K562 (cell line): ENCODE data around the gene CYP46A1. TPM values are rescaled to one million over a fixed set of nuclear protein-coding genes. Genes with fewer than 3 reads are reported as not detected.
A peak's percentile ranks its signal among the peaks of the same experiment; 100 is the strongest.
"Not testable (repeated sequence)": the region's sequence is repeated elsewhere in the genome, so short reads cannot be mapped to it uniquely, and the experiment has no call there.

ENCODE experiments used
- ATAC-seq: fragments of 200-7000 bp; cut with Tn5 transposase; 3 replicates; pipeline ENCODE4 v1.9.1; 2020; ENCODE audit warnings: moderate library complexity
- BruUV-seq: library from RNA; stranded (reverse); fragments of 400-500 nt; replicated peaks from 2 replicates; lab custom pipeline; 2021; lab: Mats Ljungman, UMichigan
- CTCF ChIA-PET: fragments of 300-600 bp; formaldehyde crosslinking; extraction: SDS; loops from one replicate; lab custom pipeline; 2021; ENCODE audit warnings: low intra/inter-chr PET ratio; lab: Yijun Ruan, JAX
- POLR2A ChIA-PET: fragments of 300-600, 350-650 bp; sonication (Branson Sonifier 250); formaldehyde crosslinking; extraction: SDS; loops from one replicate; lab custom pipeline; 2021; ENCODE audit warnings: antibody characterized with exemption, inconsistent platforms; lab: Yijun Ruan, JAX
- DNase-seq, 4 experiments: peaks; one replicate each; pipeline versions ENCODE4 v3.0.0 to v3.0.0-alpha.2; 2011 to 2018; ENCODE audit warnings: low spot score in 3 of 4, mixed read lengths in 3 of 4; ENCODE audit errors: extremely low read depth in 1 of 4
- FAIRE-seq: peaks from 2 replicates; lab custom pipeline; 2011; peaks lifted over from hg19 to GRCh38; lab: Jason Lieb, UNC
- H2AFZ ChIP-seq: 2 replicates; pipeline ENCODE4 v1.6.0; 2011; ENCODE audit warnings: low read depth, low read length, control low read depth, inconsistent platforms
- H3K27ac ChIP-seq: fragments of 200-600 bp; 3 replicates; pipeline ENCODE4 v1.8.0; 2011; ENCODE audit warnings: low read depth, mild to moderate bottlenecking, control low read depth, inconsistent platforms, low read length, moderate library complexity, mixed read lengths; ENCODE audit errors: extremely low read depth
- H3K27me3 ChIP-seq, 2 experiments: fragments of 300-600 bp in 1 of 2; 2 replicates in 1 of 2; 3 replicates in 1 of 2; pipeline versions ENCODE4 v1.6.0 to v1.8.0; 2011; ENCODE audit warnings: inconsistent platforms in 2 of 2, low read length in 2 of 2, mild to moderate bottlenecking in 1 of 2, mixed read lengths in 1 of 2, moderate library complexity in 1 of 2; ENCODE audit not compliant: control insufficient read depth in 2 of 2, insufficient read depth in 2 of 2
- H3K36me3 ChIP-seq: fragments of 300-600 bp; 3 replicates; pipeline ENCODE4 v1.8.0; 2011; ENCODE audit warnings: mild to moderate bottlenecking, low read length, inconsistent platforms; ENCODE audit not compliant: control insufficient read depth, insufficient read depth
- H3K4me1 ChIP-seq, 2 experiments: fragments of 200-600 bp in 1 of 2; replicated peaks in 1 of 2; 2 replicates in 1 of 2; 3 replicates in 1 of 2; pipeline versions ENCODE4 v1.5.1 to v1.8.0; 2011; ENCODE audit warnings: inconsistent platforms in 2 of 2, low read length in 2 of 2, mild to moderate bottlenecking in 1 of 2, mixed read lengths in 1 of 2, moderate library complexity in 1 of 2; ENCODE audit not compliant: control insufficient read depth in 2 of 2, insufficient read depth in 2 of 2
- H3K4me2 ChIP-seq: 2 replicates; pipeline ENCODE4 v1.6.1; 2011; ENCODE audit warnings: low read length, control low read depth, inconsistent platforms, mixed read lengths; ENCODE audit not compliant: insufficient read depth
- H3K4me3 ChIP-seq: fragments of 200-600 bp; sonication (generic), shearing (Covaris generic); 2 replicates; pipeline ENCODE4 v1.5.1; 2016; ENCODE audit warnings: control low read depth, inconsistent platforms
- H3K79me2 ChIP-seq: fragments of 200-600 bp; 3 replicates; pipeline ENCODE4 v1.8.0; 2011; ENCODE audit warnings: low read length, inconsistent platforms; ENCODE audit not compliant: control insufficient read depth, insufficient read depth
- H3K9ac ChIP-seq, 2 experiments: 2 replicates each; pipeline versions ENCODE4 v1.6.0 to v1.6.1; 2011; ENCODE audit warnings: low read depth in 2 of 2, low read length in 2 of 2, control low read depth in 1 of 2, inconsistent platforms in 1 of 2, mild to moderate bottlenecking in 1 of 2, mixed read lengths in 1 of 2; ENCODE audit not compliant: insufficient read depth in 1 of 2
- H3K9me1 ChIP-seq: one replicate; pipeline ENCODE4 v1.6.0; 2011; ENCODE audit warnings: inconsistent platforms, mild to moderate bottlenecking, low read length, moderate library complexity; ENCODE audit not compliant: control insufficient read depth, insufficient read depth
- H3K9me3 ChIP-seq: replicated peaks from 2 replicates; pipeline ENCODE4 v1.5.1; 2011; ENCODE audit warnings: low read depth, low read length, inconsistent platforms; ENCODE audit not compliant: control insufficient read depth, insufficient read depth
- H4K20me1 ChIP-seq: replicated peaks from 2 replicates; pipeline ENCODE4 v1.6.1; 2011; ENCODE audit warnings: low read length, inconsistent platforms, mixed read lengths; ENCODE audit not compliant: control insufficient read depth, insufficient read depth
- CBFA2T2 ChIP-seq: fragments of 450-650 bp; conservative IDR thresholded peaks from 2 replicates; pipeline ENCODE4 v1.6.1; 2017; ENCODE audit warnings: mild to moderate bottlenecking
- CBFA2T3 ChIP-seq: fragments of 450-650 bp; IDR thresholded peaks from 2 replicates; pipeline ENCODE4 v1.6.1; 2017
- GABPB2 ChIP-seq: fragments of 250-450 bp; sonication (Bioruptor Pico); conservative IDR thresholded peaks from 2 replicates; pipeline ENCODE4 v1.5.1; 2021; ENCODE audit warnings: mild to moderate bottlenecking
- HNRNPLL ChIP-seq: fragments of 200-400 bp; formaldehyde crosslinking; IDR thresholded peaks from 2 replicates; pipeline ENCODE4 v1.6.1; 2017; ENCODE audit warnings: low read length, low read depth, mild to moderate bottlenecking; ENCODE audit not compliant: poor library complexity, severe bottlenecking
- MCM7 ChIP-seq, 2 experiments: fragments of 450-650 bp; IDR thresholded peaks; 2 replicates each; pipeline ENCODE4 v1.6.1; 2016 to 2018
- TAF15 ChIP-seq: fragments of 200-400 bp; formaldehyde crosslinking; IDR thresholded peaks from 2 replicates; pipeline ENCODE4 v1.6.1; 2017; ENCODE audit warnings: mild to moderate bottlenecking, low read depth, low read length, moderate library complexity
- TCF7 ChIP-seq: sonication (generic); IDR thresholded peaks from 2 replicates; pipeline ENCODE4 v1.6.1; 2016; ENCODE audit warnings: antibody characterized with exemption, borderline replicate concordance
- TRIM24 ChIP-seq, 2 experiments: fragments of 450-650 bp; IDR thresholded peaks; 2 replicates each; pipeline ENCODE4 v1.6.1; 2016
- ZNF431 ChIP-seq: sonication (generic); formaldehyde crosslinking; IDR thresholded peaks from 2 replicates; pipeline ENCODE4 v1.8.0; 2022; ENCODE audit warnings: mild to moderate bottlenecking, missing genetic modification reagents
- ZNF75A ChIP-seq: fragments of 450-650 bp; formaldehyde crosslinking; IDR thresholded peaks from 2 replicates; pipeline ENCODE4 v1.4.0; 2020; ENCODE audit warnings: mild to moderate bottlenecking
- ZSCAN29 ChIP-seq: fragments of 450-650 bp; IDR thresholded peaks from 2 replicates; pipeline ENCODE4 v1.6.1; 2017
- WGBS: fragments of 100-300 bp; shearing (Covaris generic); methylation state at CpG from one replicate; pipeline ENCODE4 v1.1.6; 2016; ENCODE audit warnings: low coverage, mixed read lengths; ENCODE audit not compliant: insufficient coverage; ENCODE audit errors: missing lambda C conversion rate; 5-methylcytosine and 5-hydroxymethylcytosine counted together
- in situ Hi-C: fragments of 300-500 bp; cut with MboI; formaldehyde crosslinking; loops from 4 replicates; pipeline ENCODE4 v1.15.0; 2018; ENCODE audit warnings: inconsistent platforms, mixed read lengths
- intact Hi-C: fragments of 100-400 bp; cut with micrococcal nuclease; formaldehyde crosslinking; loops from 2 replicates; pipeline ENCODE4 v1.14.2; 2022
- polyA plus RNA-seq, 8 experiments: library from polyadenylated mRNA; depleted of rRNA in 4 of 8; stranded (reverse) in 5 of 8; unstranded in 3 of 8; fragments of >200 nt; fragmentation: Nextera tagmentation in 2 of 8; fragmentation: Illumina TruSeq in 1 of 8; extraction: Ambion mirVana in 2 of 8; extraction: Trizol in 1 of 8; gene quantifications; 2 replicates each; pipeline versions ENCODE4 v1.2.1 to v1.2.3, GENCODE V29; 2011 to 2014; ENCODE audit warnings: inconsistent platforms in 1 of 8, missing spikeins in 1 of 8
- total RNA-seq, 7 experiments: library from RNA; depleted of rRNA in 6 of 7; stranded (reverse); fragments of >200 nt in 6 of 7; fragmentation: Illumina TruSeq in 2 of 7; extraction: Trizol in 2 of 7; gene quantifications; 2 replicates each; pipeline versions ENCODE4 v1.2.1 to v1.2.3, GENCODE V29; 2011 to 2021; ENCODE audit warnings: low replicate concordance in 1 of 7
- TF ChIP-seq, protein P1 (sequence below): sonication (generic); formaldehyde crosslinking; IDR thresholded peaks from 2 replicates; pipeline ENCODE4 v1.8.0; 2022; ENCODE audit warnings: missing genetic modification reagents, mild to moderate bottlenecking, borderline replicate concordance
- TF ChIP-seq, protein P2 (sequence below): fragments of 250-450 bp; sonication (Bioruptor Pico); IDR thresholded peaks from 2 replicates; pipeline ENCODE4 v1.4.0; 2020; ENCODE audit warnings: borderline replicate concordance
- TF ChIP-seq, protein P3 (sequence below): fragments of 450-650 bp; IDR thresholded peaks from 2 replicates; pipeline ENCODE4 v1.6.1; 2016

CYP46A1 gene
- total and polyA plus RNA-seq, 9 of the 15 experiments (the other 6 are each of a cell fraction or from before 2014, with no cell fraction given): not detected

- H3K4me3 ChIP-seq, H3K27ac ChIP-seq, DNase-seq, FAIRE-seq, ATAC-seq, H3K9ac ChIP-seq, H3K4me2 ChIP-seq, CTCF ChIA-PET, intact Hi-C loops, H4K20me1 ChIP-seq, H3K79me2 ChIP-seq, H3K4me1 ChIP-seq, H2AFZ ChIP-seq, H3K9me1 ChIP-seq, H3K9me3 ChIP-seq, BruUV-seq, POLR2A ChIA-PET, H3K36me3 ChIP-seq, in situ Hi-C loops: not testable (repeated sequence)
- 11% methylated on average over 4 of the region's 4 CpGs for WGBS
- peak; percentile 62; the same call in 1 of the 2 replicates for TF ChIP-seq ZNF431 (CRISPR knock-in tag)
- H3K27me3 ChIP-seq: peaks cover 6 to 44% of the 10 kb centered on the region in 2 experiments; a peak in 4 of 5 replicates
Measured at GRCh38 chr14:99762911-99763310, 78.8 kb downstream of the CYP46A1 start.

DNA sequence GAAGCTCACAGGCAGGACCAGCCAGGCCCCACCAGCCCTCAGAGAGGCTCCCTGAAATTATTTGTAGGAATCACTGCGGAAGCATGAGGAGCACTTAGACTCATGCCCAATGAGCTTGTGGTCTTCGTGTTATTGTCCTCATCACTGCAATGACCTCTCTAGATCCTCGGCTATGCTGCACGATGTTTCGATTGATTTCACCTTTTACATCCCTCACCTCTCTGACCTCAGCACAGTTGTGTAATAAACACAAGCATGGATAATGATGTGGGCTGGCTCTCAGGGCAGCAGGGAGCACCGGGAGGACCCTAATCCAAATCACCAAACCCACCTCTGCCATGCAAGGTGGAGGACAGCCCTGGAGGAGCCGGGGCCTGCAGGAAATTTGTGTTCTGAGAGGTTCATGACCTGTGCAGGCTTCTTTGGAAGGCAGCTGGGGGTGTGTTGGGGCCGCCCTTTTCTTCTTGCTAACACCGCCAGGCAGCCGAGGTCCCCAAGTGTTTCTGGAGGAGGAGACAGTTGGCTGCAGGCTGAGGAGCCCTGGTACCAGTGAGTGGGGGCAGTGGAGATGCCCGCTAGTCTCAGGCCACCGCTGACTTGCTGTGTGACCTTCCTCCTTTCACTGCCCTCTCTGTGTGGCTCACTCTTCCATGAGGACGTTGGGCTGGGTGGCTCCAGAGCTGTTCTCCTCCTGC, 79.6 kb downstream of the CYP46A1 start:
- no peak for ATAC-seq
- no peak for TF ChIP-seq CBFA2T3
- no peak for TF ChIP-seq CBFA2T2
- TF ChIP-seq, protein P1, sequence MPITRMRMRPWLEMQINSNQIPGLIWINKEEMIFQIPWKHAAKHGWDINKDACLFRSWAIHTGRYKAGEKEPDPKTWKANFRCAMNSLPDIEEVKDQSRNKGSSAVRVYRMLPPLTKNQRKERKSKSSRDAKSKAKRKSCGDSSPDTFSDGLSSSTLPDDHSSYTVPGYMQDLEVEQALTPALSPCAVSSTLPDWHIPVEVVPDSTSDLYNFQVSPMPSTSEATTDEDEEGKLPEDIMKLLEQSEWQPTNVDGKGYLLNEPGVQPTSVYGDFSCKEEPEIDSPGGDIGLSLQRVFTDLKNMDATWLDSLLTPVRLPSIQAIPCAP (CRISPR knock-in tag): no peak
- no peak for TF ChIP-seq ZSCAN29
- TF ChIP-seq, protein P2, sequence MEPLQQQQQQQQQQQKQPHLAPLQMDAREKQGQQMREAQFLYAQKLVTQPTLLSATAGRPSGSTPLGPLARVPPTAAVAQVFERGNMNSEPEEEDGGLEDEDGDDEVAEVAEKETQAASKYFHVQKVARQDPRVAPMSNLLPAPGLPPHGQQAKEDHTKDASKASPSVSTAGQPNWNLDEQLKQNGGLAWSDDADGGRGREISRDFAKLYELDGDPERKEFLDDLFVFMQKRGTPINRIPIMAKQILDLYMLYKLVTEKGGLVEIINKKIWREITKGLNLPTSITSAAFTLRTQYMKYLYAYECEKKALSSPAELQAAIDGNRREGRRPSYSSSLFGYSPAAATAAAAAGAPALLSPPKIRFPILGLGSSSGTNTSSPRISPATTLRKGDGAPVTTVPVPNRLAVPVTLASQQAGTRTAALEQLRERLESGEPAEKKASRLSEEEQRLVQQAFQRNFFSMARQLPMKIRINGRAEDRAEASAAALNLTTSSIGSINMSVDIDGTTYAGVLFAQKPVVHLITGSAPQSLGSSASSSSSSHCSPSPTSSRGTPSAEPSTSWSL (CRISPR knock-in tag): no peak
- TF ChIP-seq HNRNPLL: no peak
- no peak for TF ChIP-seq TRIM24 (IDR thresholded peaks at IDR 0.05)
- TF ChIP-seq TCF7: no peak
- no peak for TF ChIP-seq MCM7 (IDR thresholded peaks at IDR 0.05)
- TF ChIP-seq TAF15: no peak
- no peak for TF ChIP-seq GABPB2 (CRISPR knock-in tag)
- no peak for TF ChIP-seq ZNF75A
- TF ChIP-seq, protein P3, sequence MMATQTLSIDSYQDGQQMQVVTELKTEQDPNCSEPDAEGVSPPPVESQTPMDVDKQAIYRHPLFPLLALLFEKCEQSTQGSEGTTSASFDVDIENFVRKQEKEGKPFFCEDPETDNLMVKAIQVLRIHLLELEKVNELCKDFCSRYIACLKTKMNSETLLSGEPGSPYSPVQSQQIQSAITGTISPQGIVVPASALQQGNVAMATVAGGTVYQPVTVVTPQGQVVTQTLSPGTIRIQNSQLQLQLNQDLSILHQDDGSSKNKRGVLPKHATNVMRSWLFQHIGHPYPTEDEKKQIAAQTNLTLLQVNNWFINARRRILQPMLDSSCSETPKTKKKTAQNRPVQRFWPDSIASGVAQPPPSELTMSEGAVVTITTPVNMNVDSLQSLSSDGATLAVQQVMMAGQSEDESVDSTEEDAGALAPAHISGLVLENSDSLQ: no peak

More for the DNA sequence above, 79.6 kb downstream of the CYP46A1 start:
- in situ Hi-C loops: no loop called here
- Histone ChIP-seq H2AFZ (no peak overlapping the region), H3K4me2 (no peak overlapping the region), H3K27me3 (peaks cover 3 to 43% of the 10 kb centered on the region in 2 experiments; a peak in 3 of 5 replicates), H3K4me1 (no peaks in the 10 kb centered on the region), H4K20me1 (no peaks in the 10 kb centered on the region), H3K9ac (no peak overlapping the region), H3K79me2 (no peaks in the 10 kb centered on the region), H3K4me3 (no peak overlapping the region), H3K36me3 (no peaks in the 10 kb centered on the region), H3K9me1 (no peaks in the 10 kb centered on the region), H3K9me3 (no peaks in the 10 kb centered on the region), H3K27ac (no peak overlapping the region)
- FAIRE-seq (no peak), DNase-seq (no peak)
- intact Hi-C loops: no loop called here
- 1% methylated on average over 7 of the region's 13 CpGs for WGBS
- POLR2A ChIA-PET: interaction anchor here (1.0 kb wide), 2 partner anchors 12 to 131 kb away, joined by 3 read pairs; no protein-coding TSS in a partner anchor
- no TSS peak for BruUV-seq
- CTCF ChIA-PET: no interaction called here
